GM12878 (cell line): ENCODE measurements around the gene ZFHX2. TPM values are rescaled to one million over a fixed set of nuclear protein-coding genes. Genes with fewer than 3 reads are reported as not detected.

Experiments
- ATAC-seq: fragments of 200-7000 bp; cut with Tn5 transposase; 3 replicates; pipeline ENCODE4 v1.9.1; 2020; ENCODE audit warnings: mild to moderate bottlenecking, moderate library complexity
- BruUV-seq: library from RNA; stranded (reverse); fragments of 400-500 nt; replicated peaks from 2 replicates; lab custom pipeline; 2021; lab: Mats Ljungman, UMichigan
- CTCF ChIA-PET: fragments of 300-600 bp; sonication (Branson Sonifier 250); formaldehyde crosslinking; extraction: SDS; loops from one replicate; lab custom pipeline; 2021; ENCODE audit warnings: inconsistent platforms; lab: Yijun Ruan, JAX
- POLR2A ChIA-PET: fragments of 350-600 bp; formaldehyde crosslinking; extraction: SDS; loops from one replicate; lab custom pipeline; 2021; ENCODE audit warnings: inconsistent platforms; lab: Charles Lee
- RAD21 ChIA-PET: fragments of 300-600 bp; sonication (Branson Sonifier 250); formaldehyde crosslinking; loops from one replicate; lab custom pipeline; 2023; ENCODE audit warnings: antibody characterized with exemption; ENCODE audit not compliant: unreplicated experiment; lab: Charles Lee
- SMC1A ChIA-PET: fragments of 300-600 bp; sonication (Branson Sonifier 250); formaldehyde crosslinking; loops from one replicate; lab custom pipeline; 2023; ENCODE audit not compliant: unreplicated experiment, uncharacterized antibody; lab: Charles Lee
- DNase-seq: peaks from one replicate; pipeline ENCODE4 v3.0.0-alpha.2; 2011; ENCODE audit warnings: low read depth, low spot score
- FAIRE-seq: peaks from 3 replicates; lab custom pipeline; 2011; peaks lifted over from hg19 to GRCh38; lab: Jason Lieb, UNC
- H2AFZ ChIP-seq: 2 replicates; pipeline ENCODE4 v1.6.0; 2011; ENCODE audit warnings: low read depth, low read length, control low read depth; ENCODE audit not compliant: control insufficient read depth
- H3K27ac ChIP-seq: 2 replicates; pipeline ENCODE4 v1.5.1; 2011; ENCODE audit warnings: control low read depth; ENCODE audit not compliant: control insufficient read depth, insufficient read depth
- H3K27me3 ChIP-seq, 2 experiments: replicated peaks in 1 of 2; 2 replicates each; pipeline versions ENCODE4 v1.6.0 to v1.6.1; 2011; ENCODE audit warnings: low read length in 1 of 2; ENCODE audit not compliant: control insufficient read depth in 2 of 2, insufficient read depth in 2 of 2
- H3K36me3 ChIP-seq, 2 experiments: 2 replicates each; pipeline ENCODE4 v1.5.1; 2011; ENCODE audit warnings: low read length in 1 of 2; ENCODE audit not compliant: control insufficient read depth in 2 of 2, insufficient read depth in 2 of 2
- H3K4me1 ChIP-seq: 2 replicates; pipeline ENCODE4 v1.6.1; 2011; ENCODE audit warnings: mild to moderate bottlenecking, low read length, moderate library complexity, mixed read lengths; ENCODE audit not compliant: control insufficient read depth, insufficient read depth
- H3K4me2 ChIP-seq: 2 replicates; pipeline ENCODE4 v1.6.0; 2011; ENCODE audit warnings: control low read depth; ENCODE audit not compliant: control insufficient read depth, insufficient read depth
- H3K4me3 ChIP-seq: fragments of 200-600 bp; sonication (generic); 2 replicates; pipeline ENCODE4 v1.5.1; 2016
- H3K79me2 ChIP-seq: 2 replicates; pipeline ENCODE4 v1.6.0; 2011; ENCODE audit warnings: low read length; ENCODE audit not compliant: control insufficient read depth, insufficient read depth
- H3K9ac ChIP-seq: 2 replicates; pipeline ENCODE4 v1.8.0; 2011; ENCODE audit warnings: low read length, control low read depth, mixed read lengths; ENCODE audit not compliant: control insufficient read depth, insufficient read depth
- H3K9me3 ChIP-seq: replicated peaks from 3 replicates; pipeline ENCODE4 v1.5.1; 2011; ENCODE audit warnings: mild to moderate bottlenecking, low read length; ENCODE audit not compliant: control insufficient read depth, insufficient read depth
- H4K20me1 ChIP-seq: 2 replicates; pipeline ENCODE4 v1.6.0; 2011; ENCODE audit not compliant: control insufficient read depth, insufficient read depth
- CBFB ChIP-seq: IDR thresholded peaks from 2 replicates; pipeline ENCODE4 v1.6.1; 2016; ENCODE audit warnings: antibody characterized with exemption, low read depth
- ETV6 ChIP-seq, 2 experiments: fragments of 450-650 bp in 1 of 2; IDR thresholded peaks in 1 of 2; conservative IDR thresholded peaks in 1 of 2; 2 replicates each; pipeline ENCODE4 v1.6.1; 2014; ENCODE audit warnings: antibody characterized with exemption in 1 of 2, borderline replicate concordance in 1 of 2, low read depth in 1 of 2, mild to moderate bottlenecking in 1 of 2, moderate library complexity in 1 of 2
- EZH2 ChIP-seq: IDR thresholded peaks from 2 replicates; pipeline ENCODE4 v1.6.1; 2012; ENCODE audit warnings: low read depth, mild to moderate bottlenecking, control low read depth, inconsistent platforms, low read length, borderline replicate concordance; ENCODE audit not compliant: control insufficient read depth
- IRF4 ChIP-seq: IDR thresholded peaks from 2 replicates; pipeline ENCODE4 v1.6.1; 2011; ENCODE audit warnings: low read depth, low read length
- NBN ChIP-seq: fragments of 450-650 bp; IDR thresholded peaks from 2 replicates; pipeline ENCODE4 v1.6.1; 2016
- PAX5 ChIP-seq: IDR thresholded peaks from 2 replicates; pipeline ENCODE4 v1.6.1; 2011; ENCODE audit warnings: low read depth, low read length, borderline replicate concordance
- POLR2A ChIP-seq: IDR thresholded peaks from 2 replicates; pipeline ENCODE4 v1.6.1; 2011; ENCODE audit warnings: low read depth, mild to moderate bottlenecking, low read length
- RFX5 ChIP-seq: IDR thresholded peaks from 2 replicates; pipeline ENCODE4 v1.6.1; 2011; ENCODE audit warnings: low read depth, low read length, improper control_type of control experiment
- WGBS: methylation state at CpG from one replicate; pipeline ENCODE4 v1.1.6; 2016; ENCODE audit warnings: low lambda C conversion rate; ENCODE audit not compliant: insufficient replicate concordance, insufficient coverage; ENCODE audit errors: missing lambda C conversion rate; 5-methylcytosine and 5-hydroxymethylcytosine counted together
- in situ Hi-C: fragments of 300-500 bp; cut with MboI; formaldehyde crosslinking; loops from 9 replicates; pipeline ENCODE4 v1.14.3; 2018; ENCODE audit warnings: mixed read lengths
- intact Hi-C: fragments of 100-400 bp; cut with micrococcal nuclease; formaldehyde crosslinking; loops from one replicate; pipeline ENCODE4 v1.14.2; 2022; ENCODE audit not compliant: unreplicated experiment
- polyA plus RNA-seq, 11 experiments: library from polyadenylated mRNA; depleted of rRNA in 4 of 11; unstranded in 6 of 11; stranded (reverse) in 5 of 11; fragments of >200 nt; fragmentation: Nextera tagmentation in 4 of 11; fragmentation: Illumina TruSeq in 1 of 11; extraction: Ambion mirVana in 4 of 11; extraction: Trizol in 1 of 11; gene quantifications; 1 replicate in 1 of 11; 2 replicates in 10 of 11; pipeline versions ENCODE4 v1.2.1 to v1.2.3, GENCODE V29; 2011 to 2016; ENCODE audit warnings: inconsistent platforms in 2 of 11, missing spikeins in 2 of 11, low read depth in 1 of 11
- total RNA-seq, 4 experiments: library from RNA; depleted of rRNA in 3 of 4; stranded (reverse); fragments of >200 nt in 3 of 4; fragmentation: Illumina TruSeq in 1 of 4; extraction: Trizol in 1 of 4; gene quantifications; 2 replicates each; pipeline versions ENCODE4 v1.2.1 to v1.2.3, GENCODE V29; 2013 to 2021
- TF ChIP-seq, protein P1 (sequence below): fragments of 450-650 bp; IDR thresholded peaks from 2 replicates; pipeline ENCODE4 v1.6.1; 2016; ENCODE audit warnings: mild to moderate bottlenecking
- TF ChIP-seq, protein P2 (sequence below): fragments of 450-650 bp; IDR thresholded peaks from 2 replicates; pipeline ENCODE4 v1.6.1; 2018; ENCODE audit warnings: borderline replicate concordance, mild to moderate bottlenecking; ENCODE audit not compliant: partially characterized antibody

The ZFHX2 gene
- total and polyA plus RNA-seq, 10 of the 15 experiments (the other 5 are each of a cell fraction or from before 2014, with no cell fraction given): 0.27 to 2.2 (median 0.55) TPM

DNA sequence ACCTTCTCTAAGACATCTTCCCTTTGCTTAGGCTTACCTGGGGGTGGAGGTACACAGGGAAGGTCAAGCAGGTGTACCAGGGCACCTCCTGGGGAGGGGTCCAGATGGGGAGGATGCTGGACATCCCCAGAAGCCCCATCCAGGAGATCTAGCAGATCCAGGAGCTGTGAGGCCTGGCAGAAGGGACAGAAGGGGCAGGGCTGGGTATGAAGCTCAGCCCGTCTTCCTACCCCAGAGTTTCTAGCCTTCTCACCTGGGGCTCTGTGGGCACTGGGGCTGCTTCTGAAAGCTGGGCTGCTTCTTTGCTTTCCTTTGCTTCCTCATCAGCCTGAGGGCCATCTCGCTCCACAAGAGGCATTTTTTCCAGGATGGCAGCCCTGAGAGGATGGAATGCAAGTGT is 9.7 kb upstream of the ZFHX2 start:
- Histone ChIP-seq H3K79me2 (peaks cover 27% of the 10 kb centered on the region), H3K4me2 (no peak overlapping the region), H3K36me3 (peaks cover 17 to 23% of the 10 kb centered on the region in 2 experiments)
- in situ Hi-C loops: no loop called here
- FAIRE-seq: no peak
- RAD21 ChIA-PET: interaction anchor here (3.3 kb wide), 1 partner anchor 81 kb away, joined by 39 read pairs; no protein-coding TSS in a partner anchor
- TF ChIP-seq PAX5: no peak
- no peak for TF ChIP-seq EZH2
- TF ChIP-seq POLR2A: peak; percentile 10; the same call in 1 of the 2 replicates
- no peak for TF ChIP-seq NBN
- TF ChIP-seq, all 136 proteins: peak for 1
- Histone ChIP-seq H3K4me1 (peaks cover 3% of the 10 kb centered on the region), H4K20me1 (no peaks in the 10 kb centered on the region), H3K27me3 (no peaks in the 10 kb centered on the region), H3K4me3 (no peak overlapping the region), H3K27ac (no peak overlapping the region), H3K9ac (no peak overlapping the region), H3K9me3 (no peaks in the 10 kb centered on the region), H2AFZ (no peak overlapping the region)
- no TSS peak for BruUV-seq
- CTCF ChIA-PET: interaction anchor here (0.6 to 13.1 kb wide), 14 partner anchors 9 to 516 kb away, joined by 3 to 436 read pairs (median 8); partner anchors contain the start of genes NGDN, PABPN1 and ZFHX2
- SMC1A ChIA-PET: interaction anchor here (1.0 to 9.7 kb wide), 3 partner anchors 12 to 91 kb away, joined by 3 to 124 read pairs (median 4); no protein-coding TSS in a partner anchor
- DNase-seq (no peak), ATAC-seq (no peak)
- 96% methylated on average over 2 of the region's 2 CpGs for WGBS
- POLR2A ChIA-PET: interaction anchor here (0.9 to 3.8 kb wide), 3 partner anchors 83 to 724 kb away, joined by 3 to 14 read pairs (median 4); no protein-coding TSS in a partner anchor
- intact Hi-C loops: no loop called here

DNA sequence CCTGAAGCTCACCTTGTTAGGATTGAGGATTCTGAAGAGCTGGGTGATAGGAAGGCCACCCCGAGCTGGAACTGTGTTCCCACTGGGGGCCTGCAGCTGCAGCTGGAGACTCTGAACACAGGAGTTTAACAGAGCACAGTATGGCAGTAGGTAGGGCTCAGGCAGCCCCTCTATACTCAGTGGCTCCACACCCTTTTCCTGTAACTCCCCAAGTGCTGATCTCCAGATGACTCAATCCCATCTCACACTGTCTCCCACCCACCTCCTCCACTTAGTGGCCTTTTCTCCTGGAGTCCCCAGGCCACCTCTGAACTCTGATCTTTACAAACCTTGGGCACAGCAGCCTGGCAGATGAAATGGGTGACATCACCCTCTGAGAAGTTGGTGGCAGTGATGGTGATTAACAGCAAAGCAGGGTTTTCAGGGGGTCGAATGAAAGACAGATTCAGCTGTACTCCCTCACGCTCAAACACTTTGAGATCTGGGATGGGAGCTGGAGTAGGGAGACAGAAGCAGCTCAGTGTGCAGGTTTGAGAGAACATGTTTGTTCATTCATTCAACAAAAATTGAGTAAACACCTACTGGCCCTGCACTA is 8.5 kb upstream of the ZFHX2 start:
- Histone ChIP-seq H2AFZ (no peak overlapping the region), H3K4me3 (no peak overlapping the region), H4K20me1 (no peaks in the 10 kb centered on the region), H3K4me1 (peaks cover 3% of the 10 kb centered on the region), H3K9me3 (no peaks in the 10 kb centered on the region), H3K4me2 (no peak overlapping the region), H3K9ac (no peak overlapping the region), H3K36me3 (peaks cover 13 to 22% of the 10 kb centered on the region in 2 experiments; a peak in 3 of 4 replicates), H3K27me3 (no peaks in the 10 kb centered on the region), H3K27ac (no peak overlapping the region), H3K79me2 (peaks cover 26% of the 10 kb centered on the region)
- ChIA-PET POLR2A (interaction anchor here (0.6 to 3.8 kb wide), 5 partner anchors 10 to 722 kb away, joined by 3 to 14 read pairs (median 4); partner anchors contain the start of gene PABPN1), CTCF (interaction anchor here (0.5 to 13.1 kb wide), 30 partner anchors 8 to 581 kb away, joined by 3 to 436 read pairs (median 4); partner anchors contain the start of genes AP1G2, EMC9, NGDN and PABPN1), SMC1A (interaction anchor here (1.0 to 9.7 kb wide), 7 partner anchors 9 to 295 kb away, joined by 3 to 124 read pairs (median 4); no protein-coding TSS in a partner anchor), RAD21 (interaction anchor here (0.5 to 3.3 kb wide), 11 partner anchors 10 to 439 kb away, joined by 3 to 39 read pairs (median 3); no protein-coding TSS in a partner anchor)
- intact Hi-C loops: loop anchor here (5.0 kb wide), 1 partner anchor 238 kb away; the partner anchor contains the start of gene PABPN1
- BruUV-seq: no TSS peak
- in situ Hi-C loops: loop anchor here (5.0 kb wide), 2 partner anchors 83 to 238 kb away; partner anchors contain the start of gene PABPN1
- WGBS: 59% methylated on average over 3 of the region's 3 CpGs
- DNase-seq: no peak
- no peak for ATAC-seq
- FAIRE-seq: no peak
- TF ChIP-seq RFX5: no peak
- TF ChIP-seq, protein P1, sequence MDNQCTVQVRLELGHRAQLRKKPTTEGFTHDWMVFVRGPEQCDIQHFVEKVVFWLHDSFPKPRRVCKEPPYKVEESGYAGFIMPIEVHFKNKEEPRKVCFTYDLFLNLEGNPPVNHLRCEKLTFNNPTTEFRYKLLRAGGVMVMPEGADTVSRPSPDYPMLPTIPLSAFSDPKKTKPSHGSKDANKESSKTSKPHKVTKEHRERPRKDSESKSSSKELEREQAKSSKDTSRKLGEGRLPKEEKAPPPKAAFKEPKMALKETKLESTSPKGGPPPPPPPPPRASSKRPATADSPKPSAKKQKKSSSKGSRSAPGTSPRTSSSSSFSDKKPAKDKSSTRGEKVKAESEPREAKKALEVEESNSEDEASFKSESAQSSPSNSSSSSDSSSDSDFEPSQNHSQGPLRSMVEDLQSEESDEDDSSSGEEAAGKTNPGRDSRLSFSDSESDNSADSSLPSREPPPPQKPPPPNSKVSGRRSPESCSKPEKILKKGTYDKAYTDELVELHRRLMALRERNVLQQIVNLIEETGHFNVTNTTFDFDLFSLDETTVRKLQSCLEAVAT: no peak
- no peak for TF ChIP-seq CBFB
- TF ChIP-seq, protein P2, sequence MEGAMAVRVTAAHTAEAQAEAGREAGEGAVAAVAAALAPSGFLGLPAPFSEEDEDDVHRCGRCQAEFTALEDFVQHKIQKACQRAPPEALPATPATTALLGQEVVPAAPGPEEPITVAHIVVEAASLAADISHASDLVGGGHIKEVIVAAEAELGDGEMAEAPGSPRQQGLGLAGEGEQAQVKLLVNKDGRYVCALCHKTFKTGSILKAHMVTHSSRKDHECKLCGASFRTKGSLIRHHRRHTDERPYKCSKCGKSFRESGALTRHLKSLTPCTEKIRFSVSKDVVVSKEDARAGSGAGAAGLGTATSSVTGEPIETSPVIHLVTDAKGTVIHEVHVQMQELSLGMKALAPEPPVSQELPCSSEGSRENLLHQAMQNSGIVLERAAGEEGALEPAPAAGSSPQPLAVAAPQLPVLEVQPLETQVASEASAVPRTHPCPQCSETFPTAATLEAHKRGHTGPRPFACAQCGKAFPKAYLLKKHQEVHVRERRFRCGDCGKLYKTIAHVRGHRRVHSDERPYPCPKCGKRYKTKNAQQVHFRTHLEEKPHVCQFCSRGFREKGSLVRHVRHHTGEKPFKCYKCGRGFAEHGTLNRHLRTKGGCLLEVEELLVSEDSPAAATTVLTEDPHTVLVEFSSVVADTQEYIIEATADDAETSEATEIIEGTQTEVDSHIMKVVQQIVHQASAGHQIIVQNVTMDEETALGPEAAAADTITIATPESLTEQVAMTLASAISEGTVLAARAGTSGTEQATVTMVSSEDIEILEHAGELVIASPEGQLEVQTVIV: no peak
- no peak for TF ChIP-seq IRF4
- no peak for TF ChIP-seq ETV6 (conservative IDR thresholded peaks at IDR 0.05 in 1 of 2, IDR thresholded peaks at IDR 0.05 in 1 of 2; ENCODE audit: borderline replicate concordance in 1 of 2, low read depth in 1 of 2)
